Chondrocyte (in vitro differentiated cells): ENCODE measurements around the gene ANKRD11. TPM values are rescaled to one million over a fixed set of nuclear protein-coding genes. Genes with fewer than 3 reads are reported as not detected.
A peak's percentile ranks its signal among the peaks of the same experiment; 100 is the strongest.

Source experiments
- DNase-seq: peaks from one replicate; pipeline ENCODE4 v3.0.0; 2021; ENCODE audit warnings: mixed read lengths, low spot score
- H3K27ac Mint-ChIP-seq: one replicate; pipeline ENCODE4 v1.8.0; 2021; ENCODE audit warnings: mild to moderate bottlenecking, moderate library complexity, mixed read lengths; ENCODE audit not compliant: unreplicated experiment
- H3K27me3 Mint-ChIP-seq: 2 replicates; pipeline ENCODE4 v1.8.0; 2021; ENCODE audit warnings: low read depth, mixed read lengths
- H3K36me3 Mint-ChIP-seq: 2 replicates; pipeline ENCODE4 v1.8.0; 2021; ENCODE audit warnings: low read depth, mixed read lengths
- H3K4me1 Mint-ChIP-seq: 2 replicates; pipeline ENCODE4 v1.8.0; 2021; ENCODE audit warnings: low read depth, mild to moderate bottlenecking, mixed read lengths
- H3K4me3 Mint-ChIP-seq: one replicate; pipeline ENCODE4 v1.8.0; 2021; ENCODE audit warnings: mild to moderate bottlenecking, moderate library complexity, mixed read lengths; ENCODE audit not compliant: unreplicated experiment
- H3K9me3 Mint-ChIP-seq: 2 replicates; pipeline ENCODE4 v1.8.0; 2021; ENCODE audit warnings: low read depth, mixed read lengths
- total RNA-seq: library from RNA; stranded (reverse); gene quantifications from 3 replicates; pipeline ENCODE4 v1.2.1, GENCODE V29; 2021
- TF ChIP-seq, protein P1 (sequence below): fragments of 200-600 bp; sonication (generic); IDR thresholded peaks from 2 replicates; pipeline ENCODE4 v1.5.0; 2021; ENCODE audit warnings: antibody characterized with exemption, mild to moderate bottlenecking, moderate library complexity

The ANKRD11 gene
- total RNA-seq, 1 donor from 2014 or later: 180 TPM

DNA sequence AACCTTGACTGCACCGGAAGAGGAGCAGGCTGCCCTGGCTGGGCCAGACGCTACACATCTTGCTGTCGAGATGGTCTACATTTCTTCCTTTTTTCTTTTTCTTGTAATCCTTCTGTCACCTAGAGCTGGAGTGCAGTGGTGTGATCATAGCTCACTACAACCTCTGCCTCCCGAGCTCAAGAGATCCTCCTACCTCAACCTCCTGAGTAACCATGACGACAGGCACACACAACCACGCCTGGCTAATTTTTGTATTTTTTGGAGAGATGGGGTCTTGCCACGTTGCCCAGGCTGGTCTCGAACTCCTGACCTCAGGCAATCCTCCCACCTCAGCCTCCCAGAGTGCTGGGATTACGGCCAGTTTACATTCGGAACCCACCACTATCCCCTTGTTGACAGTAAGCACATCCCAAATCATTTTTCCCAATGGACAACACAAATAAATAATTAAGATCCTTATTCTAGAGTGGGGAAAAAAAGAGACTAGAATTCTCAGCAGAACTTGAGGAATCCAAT is 79.0 kb downstream of the ANKRD11 start:
- Mint-ChIP-seq H3K4me3 (peak overlapping the region; percentile 41), H3K9me3 (no peaks in the 10 kb centered on the region), H3K36me3 (no peaks in the 10 kb centered on the region), H3K27ac (peak overlapping the region; percentile 75), H3K27me3 (no peaks in the 10 kb centered on the region), H3K4me1 (peaks cover 82% of the 10 kb centered on the region)
- no peak for DNase-seq
- TF ChIP-seq, protein P1, sequence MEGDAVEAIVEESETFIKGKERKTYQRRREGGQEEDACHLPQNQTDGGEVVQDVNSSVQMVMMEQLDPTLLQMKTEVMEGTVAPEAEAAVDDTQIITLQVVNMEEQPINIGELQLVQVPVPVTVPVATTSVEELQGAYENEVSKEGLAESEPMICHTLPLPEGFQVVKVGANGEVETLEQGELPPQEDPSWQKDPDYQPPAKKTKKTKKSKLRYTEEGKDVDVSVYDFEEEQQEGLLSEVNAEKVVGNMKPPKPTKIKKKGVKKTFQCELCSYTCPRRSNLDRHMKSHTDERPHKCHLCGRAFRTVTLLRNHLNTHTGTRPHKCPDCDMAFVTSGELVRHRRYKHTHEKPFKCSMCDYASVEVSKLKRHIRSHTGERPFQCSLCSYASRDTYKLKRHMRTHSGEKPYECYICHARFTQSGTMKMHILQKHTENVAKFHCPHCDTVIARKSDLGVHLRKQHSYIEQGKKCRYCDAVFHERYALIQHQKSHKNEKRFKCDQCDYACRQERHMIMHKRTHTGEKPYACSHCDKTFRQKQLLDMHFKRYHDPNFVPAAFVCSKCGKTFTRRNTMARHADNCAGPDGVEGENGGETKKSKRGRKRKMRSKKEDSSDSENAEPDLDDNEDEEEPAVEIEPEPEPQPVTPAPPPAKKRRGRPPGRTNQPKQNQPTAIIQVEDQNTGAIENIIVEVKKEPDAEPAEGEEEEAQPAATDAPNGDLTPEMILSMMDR: no peak

DNA sequence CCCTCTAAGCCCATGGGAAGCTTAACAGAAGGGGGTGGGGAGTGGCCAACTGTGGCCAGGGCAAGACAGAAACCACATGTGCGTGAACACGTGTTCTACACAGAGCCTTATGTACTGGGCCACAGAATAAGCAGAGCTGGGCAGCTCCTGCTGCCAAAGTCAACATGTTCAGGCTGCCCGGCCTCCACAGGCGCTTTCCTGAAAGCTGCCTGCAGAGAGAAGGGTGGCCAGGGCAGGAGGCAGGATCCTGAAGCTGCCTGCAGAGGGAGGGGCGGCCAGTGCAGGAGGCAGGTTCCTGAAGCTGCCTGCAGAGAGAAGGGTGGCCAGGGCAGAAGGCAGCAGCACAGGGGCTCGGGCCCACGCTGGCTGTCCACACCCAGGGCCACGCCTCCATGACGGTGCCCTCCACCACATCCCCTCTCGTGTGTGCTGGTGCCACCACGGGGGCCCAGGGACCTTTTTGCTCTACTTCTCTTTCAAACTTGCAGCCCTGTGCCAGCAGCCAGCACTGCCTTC is 79.5 kb downstream of the ANKRD11 start:
- TF ChIP-seq, protein P1: peak; percentile 59
- Mint-ChIP-seq H3K9me3 (no peaks in the 10 kb centered on the region), H3K36me3 (no peaks in the 10 kb centered on the region), H3K27ac (peak overlapping the region; percentile 78), H3K27me3 (no peaks in the 10 kb centered on the region), H3K4me3 (peak overlapping the region; percentile 41), H3K4me1 (peaks cover 84% of the 10 kb centered on the region)
- DNase-seq: no peak

DNA sequence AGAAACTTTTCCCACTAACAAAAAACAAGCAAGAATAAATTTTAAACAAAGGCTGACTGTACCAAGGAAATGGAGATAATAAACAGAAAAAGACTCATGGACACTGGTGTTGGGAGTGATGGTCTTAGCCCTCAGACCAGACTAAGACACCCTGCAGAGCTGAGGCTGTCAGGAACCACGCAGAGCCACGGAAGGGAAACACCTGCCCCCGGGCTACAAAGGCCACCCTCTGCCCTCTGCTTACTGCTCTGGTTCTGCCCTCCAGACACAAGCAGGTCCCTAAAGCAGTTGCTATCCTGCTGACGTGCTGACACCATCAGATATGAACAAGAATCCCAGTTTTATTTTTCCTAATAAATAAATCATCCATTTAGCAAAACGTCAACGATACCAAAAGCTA is 80.0 kb downstream of the ANKRD11 start:
- Mint-ChIP-seq H3K4me3 (no peak overlapping the region), H3K36me3 (no peaks in the 10 kb centered on the region), H3K4me1 (peaks cover 86% of the 10 kb centered on the region), H3K27me3 (no peaks in the 10 kb centered on the region), H3K27ac (peak overlapping the region; percentile 78), H3K9me3 (no peaks in the 10 kb centered on the region)
- DNase-seq: no peak
- TF ChIP-seq, protein P1: no peak

DNA sequence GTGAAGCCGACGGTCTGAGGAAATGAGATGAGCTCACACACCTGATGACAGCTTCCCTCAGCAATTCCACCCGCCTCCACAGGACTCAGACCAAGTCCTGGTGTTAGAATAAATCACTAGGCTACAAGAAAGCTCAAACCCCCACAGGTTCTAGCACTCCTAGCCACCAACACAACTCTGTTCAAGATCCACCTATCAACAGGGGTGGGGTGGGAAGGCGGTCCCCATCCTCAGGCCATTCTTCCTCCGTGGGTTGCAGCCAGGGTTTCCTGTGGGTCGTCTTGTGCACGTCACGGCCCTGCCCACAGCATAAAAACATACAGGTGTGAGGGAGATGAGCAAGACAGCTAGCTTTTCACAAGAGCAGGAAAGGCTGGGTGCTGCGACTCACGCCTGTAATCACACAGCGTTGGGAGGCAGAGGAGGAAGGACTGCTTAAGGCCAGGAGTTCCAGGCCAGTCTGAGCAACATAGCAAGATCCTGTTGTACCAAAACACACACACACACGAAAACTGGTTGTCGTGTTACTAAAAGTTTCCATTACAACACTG is 81.1 kb downstream of the ANKRD11 start:
- peak overlapping the region; percentile 59 for H3K27ac Mint-ChIP-seq
- peaks cover 88% of the 10 kb centered on the region for H3K4me1 Mint-ChIP-seq
- H3K36me3 Mint-ChIP-seq: no peaks in the 10 kb centered on the region
- no peaks in the 10 kb centered on the region for H3K9me3 Mint-ChIP-seq
- H3K4me3 Mint-ChIP-seq: no peak overlapping the region
- TF ChIP-seq, protein P1: no peak
- H3K27me3 Mint-ChIP-seq: no peaks in the 10 kb centered on the region
- DNase-seq: no peak

DNA sequence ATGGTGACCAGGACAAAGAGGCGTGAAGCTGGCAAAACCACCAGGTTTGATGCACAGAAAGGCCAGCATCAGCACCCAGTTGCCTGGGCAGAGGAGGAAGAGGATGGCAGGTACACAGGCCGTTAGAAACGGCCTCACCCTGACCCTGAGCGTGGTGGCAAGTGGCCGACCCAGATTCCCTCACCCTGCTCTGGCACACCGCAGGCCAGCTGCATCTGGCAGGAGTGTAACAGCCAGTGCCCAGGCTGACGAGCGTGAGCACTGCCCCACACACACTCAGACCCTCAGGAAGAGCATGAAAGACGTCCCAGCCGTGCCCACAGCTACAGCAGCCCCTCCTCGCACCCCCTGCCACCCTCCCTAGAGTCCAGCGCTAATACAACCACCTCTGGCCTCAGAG is 82.0 kb downstream of the ANKRD11 start:
- Mint-ChIP-seq H3K9me3 (no peaks in the 10 kb centered on the region), H3K27ac (peak overlapping the region; percentile 59), H3K27me3 (no peaks in the 10 kb centered on the region), H3K4me3 (no peak overlapping the region), H3K36me3 (no peaks in the 10 kb centered on the region), H3K4me1 (peaks cover 89% of the 10 kb centered on the region)
- TF ChIP-seq, protein P1: no peak
- DNase-seq: no peak
